ENCODE data around the gene CXCR2. TPM values are rescaled to one million over a fixed set of nuclear protein-coding genes. Genes with fewer than 3 reads are reported as not detected.
"Not testable (repeated sequence)": the region's sequence is repeated elsewhere in the genome, so short reads cannot be mapped to it uniquely, and the experiment has no call there.

CXCR2 gene
- total RNA-seq, 4 donors from 2014 or later, result 0.07 to 0.91 TPM; not detected in 2

- Histone ChIP-seq H3K36me3 (no peaks in the 10 kb centered on the region), H3K9me3 (peaks cover 0 to 7% of the 10 kb centered on the region in 2 donors), H3K27ac (no peak overlapping the region), H3K4me3 (no peak overlapping the region), H3K4me1 (no peaks in the 10 kb centered on the region), H3K27me3 (no peaks in the 10 kb centered on the region)
- no peak for DNase-seq
- intact Hi-C loops (cut with DNase I; ENCODE audit: low total_unique reads), result no loop called here
- TF ChIP-seq CTCF (IDR thresholded peaks at IDR 0.05) (no peak), POLR2A (IDR thresholded peaks at IDR 0.05) (no peak)
Measured at GRCh38 chr2:218091746-218092145, 34.1 kb upstream of the CXCR2 start.

- intact Hi-C loops (cut with DNase I; ENCODE audit: low total_unique reads), result no loop called here
- H3K9me3 ChIP-seq, result no peaks in the 10 kb centered on the region
- no peaks in the 10 kb centered on the region for H3K4me1 ChIP-seq
- TF ChIP-seq POLR2A (IDR thresholded peaks at IDR 0.05) (no peak), CTCF (IDR thresholded peaks at IDR 0.05) (no peak)
- no peak overlapping the region for H3K27ac ChIP-seq
- no peaks in the 10 kb centered on the region for H3K27me3 ChIP-seq
- no peak for DNase-seq
- no peak overlapping the region for H3K4me3 ChIP-seq
- H3K36me3 ChIP-seq, result no peaks in the 10 kb centered on the region
Measured at GRCh38 chr2:218093879-218094278, 31.9 kb upstream of the CXCR2 start.

- no peak for TF ChIP-seq CTCF (IDR thresholded peaks at IDR 0.05)
- no peak for TF ChIP-seq POLR2A (IDR thresholded peaks at IDR 0.05)
- H3K9me3 ChIP-seq, result no peaks in the 10 kb centered on the region
- no peak overlapping the region for H3K4me3 ChIP-seq
Measured at GRCh38 chr2:218095853-218096252, 30.0 kb upstream of the CXCR2 start.

GRCh38 chr2:218097975-218098374 is 27.9 kb upstream of the CXCR2 start:
- Histone ChIP-seq H3K27ac (no peak overlapping the region), H3K36me3 (no peaks in the 10 kb centered on the region), H3K9me3 (no peaks in the 10 kb centered on the region), H3K4me1 (no peaks in the 10 kb centered on the region), H3K27me3 (no peaks in the 10 kb centered on the region), H3K4me3 (no peak overlapping the region)
- intact Hi-C loops (cut with DNase I; ENCODE audit: low total_unique reads), result no loop called here
- TF ChIP-seq POLR2A (IDR thresholded peaks at IDR 0.05) (no peak), CTCF (IDR thresholded peaks at IDR 0.05) (no peak)
- DNase-seq, result no peak

More at GRCh38 chr2:218095853-218096252, 30.0 kb upstream of the CXCR2 start:
- intact Hi-C loops (cut with DNase I; ENCODE audit: low total_unique reads), result no loop called here
- Histone ChIP-seq H3K4me1 (no peaks in the 10 kb centered on the region), H3K27ac (no peak overlapping the region), H3K36me3 (no peaks in the 10 kb centered on the region), H3K27me3 (no peaks in the 10 kb centered on the region)
- DNase-seq, result no peak

DNA sequence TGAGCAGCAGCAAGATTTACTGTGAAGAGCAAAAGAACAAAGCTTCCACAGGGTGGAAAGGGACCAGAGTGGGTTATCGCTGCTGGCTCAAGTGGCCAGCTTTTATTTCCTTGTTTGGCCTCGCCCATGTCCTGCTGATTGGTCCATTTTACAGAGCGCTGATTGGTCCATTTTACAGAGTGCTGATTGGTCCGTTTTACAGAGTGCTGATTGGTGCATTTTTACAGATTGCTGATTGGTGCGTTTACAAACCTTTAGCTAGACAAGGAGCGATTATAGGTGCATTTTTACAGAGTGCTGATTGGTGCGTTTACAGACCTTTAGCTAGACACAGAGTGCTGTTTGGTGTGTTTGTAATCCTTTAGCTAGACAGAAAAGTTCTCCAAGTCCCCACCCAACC is 17.0 kb upstream of the CXCR2 start:
- intact Hi-C loops (cut with DNase I; ENCODE audit: low total_unique reads); DNase-seq; H3K27me3 ChIP-seq; H3K36me3 ChIP-seq; H3K4me3 ChIP-seq; H3K27ac ChIP-seq; H3K9me3 ChIP-seq; H3K4me1 ChIP-seq: not testable (repeated sequence)

DNA sequence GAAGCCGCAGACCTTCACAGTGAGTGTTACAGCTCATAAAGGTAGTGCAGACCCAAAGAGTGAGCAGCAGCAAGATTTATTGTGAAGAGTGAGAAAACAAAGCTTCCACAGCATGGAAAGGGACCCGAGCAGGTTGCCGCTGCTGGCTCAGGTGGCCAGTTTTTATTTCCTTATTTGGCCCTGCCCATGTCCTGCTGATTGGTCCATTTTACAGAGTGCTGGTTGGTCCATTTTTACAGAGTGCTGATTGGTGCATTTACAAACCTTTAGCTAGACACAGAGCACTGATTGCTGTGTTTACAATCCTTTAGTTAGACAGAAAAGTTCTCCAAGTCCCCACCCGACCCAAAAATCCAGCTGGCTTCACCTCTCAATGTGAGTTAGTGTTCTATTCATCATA is 4.0 kb upstream of the CXCR2 start:
- intact Hi-C loops (cut with DNase I; ENCODE audit: low total_unique reads); H3K36me3 ChIP-seq; DNase-seq; H3K27me3 ChIP-seq; H3K4me1 ChIP-seq; H3K27ac ChIP-seq; H3K4me3 ChIP-seq; H3K9me3 ChIP-seq: not testable (repeated sequence)

DNA sequence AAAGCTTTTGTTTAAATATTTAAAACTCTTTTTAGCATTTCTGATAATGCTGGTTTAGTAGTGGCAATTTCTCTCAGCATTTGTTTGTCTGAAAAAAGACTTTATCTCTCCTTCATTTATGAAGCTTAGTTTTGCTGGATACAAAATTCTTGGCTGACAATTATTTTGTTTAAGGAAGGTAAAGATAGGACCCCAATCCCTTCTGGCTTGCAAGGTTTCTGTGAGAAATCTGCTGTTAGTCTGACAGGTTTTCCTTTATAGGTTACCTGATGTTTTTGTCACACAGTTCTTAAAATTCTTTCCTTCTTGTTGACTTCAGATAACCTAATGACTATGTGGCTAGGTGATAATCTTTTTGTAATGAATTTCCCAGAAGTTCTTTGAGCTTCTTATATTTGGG is 3.5 kb upstream of the CXCR2 start:
- H3K27me3 ChIP-seq; intact Hi-C loops (cut with DNase I; ENCODE audit: low total_unique reads): not testable (repeated sequence)

More for the DNA sequence above, 3.5 kb upstream of the CXCR2 start:
- not testable (repeated sequence) for H3K36me3 ChIP-seq, H3K4me3 ChIP-seq, H3K4me1 ChIP-seq, DNase-seq, H3K9me3 ChIP-seq, H3K27ac ChIP-seq

Data from uterus (tissue), 4 donors.